Body of pancreas (tissue), 4 donors: ENCODE measurements around the gene AK9.

Source experiments
- CTCF ChIP-seq, 7 experiments: fragments of 450-650 bp in 4 of 7; fragments of 200-600 bp in 3 of 7; sonication (generic) in 3 of 7; IDR thresholded peaks; one replicate each; pipeline ENCODE4 v1.5.1; 2016 to 2019; ENCODE audit warnings: antibody characterized with exemption in 7 of 7
- POLR2A ChIP-seq, 3 donors: fragments of 450-650 bp; IDR thresholded peaks; one replicate each; pipeline ENCODE4 v1.6.1; 2016; ENCODE audit warnings: antibody characterized with exemption in 3 of 3, mild to moderate bottlenecking in 2 of 3

DNA sequence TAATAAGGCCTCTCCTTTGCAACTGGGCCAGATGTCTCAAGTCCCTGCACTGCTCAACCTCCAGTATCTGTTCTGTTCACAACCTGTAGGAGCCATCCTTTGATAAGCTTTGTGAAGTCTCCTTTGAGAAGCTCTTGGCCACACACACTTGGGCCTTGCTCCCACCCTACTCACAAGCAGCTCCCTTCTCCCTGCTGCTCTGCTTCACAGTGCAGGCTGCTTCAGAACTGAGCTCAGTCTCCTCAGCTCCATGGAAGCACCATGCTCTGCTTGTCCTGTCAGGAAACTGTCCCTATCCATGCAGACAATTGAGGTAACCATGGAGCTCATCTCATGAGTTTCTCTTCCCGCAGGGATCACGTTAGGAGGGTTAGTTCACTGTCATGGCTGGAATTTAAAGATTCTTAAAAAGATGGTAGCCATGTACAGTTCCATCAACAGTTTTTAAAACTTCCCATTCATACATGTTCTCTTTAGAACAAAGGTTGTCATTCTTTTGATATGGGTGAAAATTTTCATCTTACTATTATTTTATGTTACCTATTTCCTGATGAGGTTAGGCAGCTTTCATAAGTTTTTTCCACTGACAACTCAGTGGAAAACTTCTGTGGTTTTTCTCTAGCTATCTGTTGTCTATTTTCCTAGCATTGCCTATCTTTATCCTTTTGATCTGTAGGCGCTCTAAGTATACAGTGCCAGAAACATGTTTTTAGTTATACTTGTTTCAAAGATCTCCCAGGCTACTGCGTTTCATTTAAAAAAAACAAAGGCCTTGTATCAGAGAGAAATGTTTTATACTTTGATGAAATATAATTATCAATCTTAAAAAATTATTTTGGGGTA is 62.6 kb downstream of the AK9 start:
- TF ChIP-seq CTCF (IDR thresholded peaks at IDR 0.05) = no peak
- no peak for TF ChIP-seq POLR2A (IDR thresholded peaks at IDR 0.05)
